Hepatocyte (in vitro differentiated cells): ENCODE results near the gene SIGLEC7.

Experiments
- CTCF ChIP-seq: fragments of 200-600 bp; sonication (generic); IDR thresholded peaks from 2 replicates; pipeline ENCODE4 v1.5.1; 2016; ENCODE audit warnings: antibody characterized with exemption, mild to moderate bottlenecking; ENCODE audit not compliant: poor library complexity
- EZH2 ChIP-seq: fragments of 200-600 bp; sonication (generic); IDR thresholded peaks from 2 replicates; pipeline ENCODE4 v1.6.1; 2016; ENCODE audit warnings: antibody characterized with exemption, mild to moderate bottlenecking, borderline replicate concordance
- EZH2phosphoT487 ChIP-seq: fragments of 200-600 bp; sonication (generic); IDR thresholded peaks from one replicate; pipeline ENCODE4 v1.6.1; 2018; ENCODE audit warnings: antibody characterized with exemption, mild to moderate bottlenecking, low read depth, moderate library complexity; ENCODE audit not compliant: unreplicated experiment, severe bottlenecking

GRCh38 chr19:51187395-51188226 is 45.5 kb downstream of the SIGLEC7 start:
- TF ChIP-seq CTCF (no peak), EZH2phosphoT487 (no peak), EZH2 (no peak)
